BE2C (cell line): ENCODE results near the gene APOL1.
"Not testable (repeated sequence)": the region's sequence is repeated elsewhere in the genome, so short reads cannot be mapped to it uniquely, and the experiment has no call there.

Source experiments
- DNase-seq: peaks from one replicate; pipeline ENCODE4 v3.0.0-alpha.2; 2020
- H3K27me3 ChIP-seq: fragments of 250-450 bp; sonication (Bioruptor Pico); 2 replicates; pipeline ENCODE4 v1.5.1; 2020; ENCODE audit warnings: mild to moderate bottlenecking
- H3K36me3 ChIP-seq: fragments of 250-450 bp; sonication (Bioruptor Pico); 2 replicates; pipeline ENCODE4 v1.5.1; 2020; ENCODE audit warnings: mild to moderate bottlenecking
- H3K4me1 ChIP-seq: fragments of 250-450 bp; sonication (Bioruptor Pico); 2 replicates; pipeline ENCODE4 v1.5.1; 2020
- H3K4me3 ChIP-seq: 2 replicates; pipeline ENCODE4 v1.5.1; 2011; ENCODE audit warnings: low read depth, low read length
- H3K9me3 ChIP-seq: fragments of 250-450 bp; sonication (Bioruptor Pico); 2 replicates; pipeline ENCODE4 v1.5.1; 2020
- CTCF ChIP-seq: IDR thresholded peaks from 2 replicates; pipeline ENCODE4 v1.5.1; 2012; ENCODE audit warnings: mild to moderate bottlenecking, low read depth, low read length

The APOL1 gene

DNA sequence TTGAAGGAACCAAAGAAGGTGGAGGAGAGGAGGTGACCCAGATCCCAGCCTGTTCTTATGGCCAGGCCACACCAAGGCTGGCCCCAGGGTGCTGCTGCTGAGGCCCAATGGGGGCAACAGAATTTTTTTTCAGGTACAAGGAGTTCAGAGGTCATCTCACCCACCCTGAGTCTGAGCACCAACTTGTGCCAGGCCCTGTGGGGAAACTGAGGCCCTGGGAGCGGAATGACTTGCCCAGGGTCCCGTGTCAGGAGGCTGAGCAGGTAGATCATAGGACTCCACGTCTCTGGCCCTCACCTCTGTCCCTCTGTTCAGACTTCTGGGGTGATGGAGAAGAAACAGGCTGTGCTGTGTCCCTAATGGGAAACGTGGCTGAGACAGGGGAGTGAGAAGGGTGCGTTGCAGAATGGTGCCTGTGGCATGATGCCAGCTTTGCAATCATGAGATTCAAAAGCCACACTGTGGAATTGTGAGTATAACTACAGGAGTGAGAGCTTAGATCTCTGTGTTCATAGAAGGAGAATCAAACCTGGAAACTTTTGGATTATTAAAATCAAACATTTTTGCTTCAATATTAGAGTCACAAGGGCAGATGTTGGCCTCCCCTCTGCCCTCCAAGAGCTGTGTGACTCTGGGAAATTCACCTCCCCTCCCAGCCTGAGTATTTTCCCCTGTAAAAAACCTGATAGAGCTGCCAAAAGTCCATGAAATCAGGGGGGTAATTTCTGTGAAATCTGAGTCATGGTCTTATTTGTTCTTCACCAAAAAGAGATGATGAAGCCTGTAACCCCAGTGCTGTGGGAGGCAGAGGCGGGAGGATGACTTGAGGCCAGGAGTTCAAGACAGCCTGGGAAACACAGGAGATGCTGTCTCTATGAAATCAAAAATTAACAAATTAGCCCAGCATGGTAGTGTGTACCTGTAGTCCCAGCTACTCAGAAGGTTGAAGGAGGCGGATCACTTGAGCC is 874 bp downstream of the APOL1 start:
- H3K4me1 ChIP-seq: peaks cover 4% of the 10 kb centered on the region; the same call in 1 of the 2 replicates
- no peaks in the 10 kb centered on the region for H3K27me3 ChIP-seq
- DNase-seq: no peak
- no peak overlapping the region for H3K4me3 ChIP-seq
- TF ChIP-seq CTCF: no peak
- no peaks in the 10 kb centered on the region for H3K9me3 ChIP-seq
- no peaks in the 10 kb centered on the region for H3K36me3 ChIP-seq

DNA sequence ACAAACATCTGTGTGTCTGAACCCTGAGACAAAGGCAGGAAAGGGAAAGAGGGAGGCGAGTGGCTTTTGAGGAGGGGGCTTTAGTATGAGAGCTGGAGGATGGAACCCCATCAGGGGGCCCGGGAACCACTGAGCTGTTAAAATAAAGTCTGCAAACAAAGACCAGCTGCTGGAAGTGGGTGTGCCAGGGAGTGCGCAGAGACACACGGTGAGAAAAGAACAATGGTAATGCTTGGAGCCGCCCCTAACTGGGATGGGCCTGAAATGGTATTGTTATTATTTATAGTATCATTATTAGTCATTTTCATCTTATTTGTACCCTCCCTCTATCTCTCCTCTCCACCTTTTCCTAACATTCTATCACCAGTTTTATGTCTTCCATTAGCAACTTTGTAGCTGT is 2.6 kb downstream of the APOL1 start:
- not testable (repeated sequence) for H3K36me3 ChIP-seq, H3K4me1 ChIP-seq, H3K9me3 ChIP-seq, H3K27me3 ChIP-seq, H3K4me3 ChIP-seq, DNase-seq

- Histone ChIP-seq H3K36me3 (no peaks in the 10 kb centered on the region), H3K27me3 (no peaks in the 10 kb centered on the region), H3K9me3 (no peaks in the 10 kb centered on the region), H3K4me3 (no peak overlapping the region), H3K4me1 (peaks cover 4% of the 10 kb centered on the region)
- TF ChIP-seq CTCF: no peak
- DNase-seq: no peak
Observed at GRCh38 chr22:36256478-36256877, 3.5 kb downstream of the APOL1 start.

DNA sequence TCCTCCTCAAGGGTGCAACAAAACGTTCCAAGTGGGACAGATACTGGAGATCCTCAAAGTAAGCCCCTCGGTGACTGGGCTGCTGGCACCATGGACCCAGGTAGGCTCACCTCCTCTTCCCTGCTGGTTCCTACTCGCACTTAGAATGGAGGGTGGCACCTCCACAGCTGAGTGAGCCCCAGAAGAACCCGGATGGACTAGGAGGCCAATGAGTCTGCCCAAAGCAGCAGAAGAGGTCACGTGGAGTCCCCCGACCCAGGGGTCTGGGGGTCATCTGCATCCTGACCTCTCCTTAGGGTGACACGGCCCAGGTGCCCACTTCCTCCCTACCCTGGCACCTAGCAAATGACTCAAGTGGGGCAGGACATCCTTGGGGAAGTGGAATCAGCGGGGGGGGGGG is 4.4 kb downstream of the APOL1 start:
- Histone ChIP-seq H3K9me3 (no peaks in the 10 kb centered on the region), H3K4me1 (peaks cover 4% of the 10 kb centered on the region), H3K27me3 (no peaks in the 10 kb centered on the region), H3K36me3 (no peaks in the 10 kb centered on the region), H3K4me3 (no peak overlapping the region)
- TF ChIP-seq CTCF: no peak
- no peak for DNase-seq

GRCh38 chr22:36257948-36258670 is 5.2 kb downstream of the APOL1 start:
- TF ChIP-seq CTCF: no peak
- peaks cover 4% of the 10 kb centered on the region for H3K4me1 ChIP-seq
- H3K4me3 ChIP-seq: no peak overlapping the region
- DNase-seq: no peak
- H3K36me3 ChIP-seq: no peaks in the 10 kb centered on the region
- no peaks in the 10 kb centered on the region for H3K9me3 ChIP-seq
- no peaks in the 10 kb centered on the region for H3K27me3 ChIP-seq

GRCh38 chr22:36258701-36259614 is 6.0 kb downstream of the APOL1 start:
- no peak for TF ChIP-seq CTCF
- no peaks in the 10 kb centered on the region for H3K27me3 ChIP-seq
- DNase-seq: no peak
- peaks cover 4% of the 10 kb centered on the region for H3K4me1 ChIP-seq
- no peaks in the 10 kb centered on the region for H3K9me3 ChIP-seq
- H3K36me3 ChIP-seq: no peaks in the 10 kb centered on the region
- H3K4me3 ChIP-seq: no peak overlapping the region
